ENCODE results near the gene TBC1D17.

GRCh38 chr19:49936549-49936948, 59.0 kb downstream of the TBC1D17 start:
- TF ChIP-seq ZFP36 (IDR thresholded peaks at IDR 0.05; ENCODE audit: borderline replicate concordance, partially characterized antibody), result no peak
- TF ChIP-seq, protein P1, sequence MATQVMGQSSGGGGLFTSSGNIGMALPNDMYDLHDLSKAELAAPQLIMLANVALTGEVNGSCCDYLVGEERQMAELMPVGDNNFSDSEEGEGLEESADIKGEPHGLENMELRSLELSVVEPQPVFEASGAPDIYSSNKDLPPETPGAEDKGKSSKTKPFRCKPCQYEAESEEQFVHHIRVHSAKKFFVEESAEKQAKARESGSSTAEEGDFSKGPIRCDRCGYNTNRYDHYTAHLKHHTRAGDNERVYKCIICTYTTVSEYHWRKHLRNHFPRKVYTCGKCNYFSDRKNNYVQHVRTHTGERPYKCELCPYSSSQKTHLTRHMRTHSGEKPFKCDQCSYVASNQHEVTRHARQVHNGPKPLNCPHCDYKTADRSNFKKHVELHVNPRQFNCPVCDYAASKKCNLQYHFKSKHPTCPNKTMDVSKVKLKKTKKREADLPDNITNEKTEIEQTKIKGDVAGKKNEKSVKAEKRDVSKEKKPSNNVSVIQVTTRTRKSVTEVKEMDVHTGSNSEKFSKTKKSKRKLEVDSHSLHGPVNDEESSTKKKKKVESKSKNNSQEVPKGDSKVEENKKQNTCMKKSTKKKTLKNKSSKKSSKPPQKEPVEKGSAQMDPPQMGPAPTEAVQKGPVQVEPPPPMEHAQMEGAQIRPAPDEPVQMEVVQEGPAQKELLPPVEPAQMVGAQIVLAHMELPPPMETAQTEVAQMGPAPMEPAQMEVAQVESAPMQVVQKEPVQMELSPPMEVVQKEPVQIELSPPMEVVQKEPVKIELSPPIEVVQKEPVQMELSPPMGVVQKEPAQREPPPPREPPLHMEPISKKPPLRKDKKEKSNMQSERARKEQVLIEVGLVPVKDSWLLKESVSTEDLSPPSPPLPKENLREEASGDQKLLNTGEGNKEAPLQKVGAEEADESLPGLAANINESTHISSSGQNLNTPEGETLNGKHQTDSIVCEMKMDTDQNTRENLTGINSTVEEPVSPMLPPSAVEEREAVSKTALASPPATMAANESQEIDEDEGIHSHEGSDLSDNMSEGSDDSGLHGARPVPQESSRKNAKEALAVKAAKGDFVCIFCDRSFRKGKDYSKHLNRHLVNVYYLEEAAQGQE (IDR thresholded peaks at IDR 0.05), result no peak
- TF ChIP-seq, protein P2, sequence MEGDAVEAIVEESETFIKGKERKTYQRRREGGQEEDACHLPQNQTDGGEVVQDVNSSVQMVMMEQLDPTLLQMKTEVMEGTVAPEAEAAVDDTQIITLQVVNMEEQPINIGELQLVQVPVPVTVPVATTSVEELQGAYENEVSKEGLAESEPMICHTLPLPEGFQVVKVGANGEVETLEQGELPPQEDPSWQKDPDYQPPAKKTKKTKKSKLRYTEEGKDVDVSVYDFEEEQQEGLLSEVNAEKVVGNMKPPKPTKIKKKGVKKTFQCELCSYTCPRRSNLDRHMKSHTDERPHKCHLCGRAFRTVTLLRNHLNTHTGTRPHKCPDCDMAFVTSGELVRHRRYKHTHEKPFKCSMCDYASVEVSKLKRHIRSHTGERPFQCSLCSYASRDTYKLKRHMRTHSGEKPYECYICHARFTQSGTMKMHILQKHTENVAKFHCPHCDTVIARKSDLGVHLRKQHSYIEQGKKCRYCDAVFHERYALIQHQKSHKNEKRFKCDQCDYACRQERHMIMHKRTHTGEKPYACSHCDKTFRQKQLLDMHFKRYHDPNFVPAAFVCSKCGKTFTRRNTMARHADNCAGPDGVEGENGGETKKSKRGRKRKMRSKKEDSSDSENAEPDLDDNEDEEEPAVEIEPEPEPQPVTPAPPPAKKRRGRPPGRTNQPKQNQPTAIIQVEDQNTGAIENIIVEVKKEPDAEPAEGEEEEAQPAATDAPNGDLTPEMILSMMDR (IDR thresholded peaks at IDR 0.05), result no peak
- no peak for TF ChIP-seq EP300 (IDR thresholded peaks at IDR 0.05)
- TF ChIP-seq ZSCAN20 (CRISPR knock-in tag; IDR thresholded peaks at IDR 0.05), result no peak
- no peak for TF ChIP-seq SMC3 (IDR thresholded peaks at IDR 0.05)
- no peak; the same call in 1 of the 2 replicates for TF ChIP-seq POLR2AphosphoS2 (conservative IDR thresholded peaks at IDR 0.05; ENCODE audit: low read length)
- no peak for TF ChIP-seq CEBPB (IDR thresholded peaks at IDR 0.05)
- no peak for TF ChIP-seq HOXB13 (CRISPR knock-in tag; IDR thresholded peaks at IDR 0.05; ENCODE audit: low read depth)
- TF ChIP-seq RAD21 (conservative IDR thresholded peaks at IDR 0.05 in 1 of 2, IDR thresholded peaks at IDR 0.05 in 1 of 2), result no peak
- no peak for TF ChIP-seq SREBF2 (IDR thresholded peaks at IDR 0.05)
- TF ChIP-seq NFE2L2 (conservative IDR thresholded peaks at IDR 0.05; ENCODE audit: low read length), result no peak
- TF ChIP-seq MYC (IDR thresholded peaks at IDR 0.05; ENCODE audit: borderline replicate concordance, low read length), result no peak

Data from A549 (cell line).